HepG2 (cell line): ENCODE measurements around the gene FKBP1B. TPM values are rescaled to one million over a fixed set of nuclear protein-coding genes. Genes with fewer than 3 reads are reported as not detected.

Experiments
- ATAC-seq: fragments of 200-7000 bp; cut with Tn5 transposase; 3 replicates; pipeline ENCODE4 v1.9.1; 2020; ENCODE audit warnings: mild to moderate bottlenecking, moderate library complexity
- BruUV-seq: library from RNA; stranded (reverse); fragments of 400-500 nt; replicated peaks from 2 replicates; lab custom pipeline; 2021; lab: Mats Ljungman, UMichigan
- CTCF ChIA-PET: fragments of 300-600 bp; formaldehyde crosslinking; extraction: SDS; loops from one replicate; lab custom pipeline; 2021; ENCODE audit warnings: low total read pairs, inconsistent platforms, low intra/inter-chr PET ratio; lab: Yijun Ruan, JAX
- POLR2A ChIA-PET: fragments of 350-600 bp; sonication (Branson Sonifier 250); formaldehyde crosslinking; loops from one replicate; lab custom pipeline; 2020; ENCODE audit warnings: antibody characterized with exemption, inconsistent platforms; lab: Yijun Ruan, JAX
- DNase-seq: peaks from one replicate; pipeline ENCODE4 v3.0.0-alpha.2; 2015; ENCODE audit warnings: low spot score
- FAIRE-seq: peaks from 3 replicates; lab custom pipeline; 2011; peaks lifted over from hg19 to GRCh38; lab: Jason Lieb, UNC
- H2AFZ ChIP-seq: one replicate; pipeline ENCODE4 v1.6.1; 2011; ENCODE audit warnings: low read length, inconsistent platforms
- H3K27ac ChIP-seq: fragments of 300-600 bp; 3 replicates; pipeline ENCODE4 v1.8.0; 2011; ENCODE audit warnings: mixed run types, mild to moderate bottlenecking, mixed read lengths, low read length, inconsistent platforms; ENCODE audit not compliant: insufficient read depth; ENCODE audit errors: extremely low read length
- H3K27me3 ChIP-seq, 2 experiments: fragments of 200-600 bp in 1 of 2; 2 replicates in 1 of 2; 3 replicates in 1 of 2; pipeline versions ENCODE4 v1.6.0 to v1.8.0; 2011; ENCODE audit warnings: low read length in 2 of 2, mild to moderate bottlenecking in 2 of 2, moderate library complexity in 2 of 2, inconsistent platforms in 1 of 2; ENCODE audit not compliant: insufficient read depth in 2 of 2, control insufficient read depth in 1 of 2
- H3K36me3 ChIP-seq, 2 experiments: fragments of 200-600 bp in 1 of 2; replicated peaks in 1 of 2; 2 replicates in 1 of 2; 3 replicates in 1 of 2; pipeline versions ENCODE4 v1.5.1 to v1.8.0; 2011; ENCODE audit warnings: low read length in 2 of 2, inconsistent platforms in 1 of 2; ENCODE audit not compliant: insufficient read depth in 2 of 2, control insufficient read depth in 1 of 2
- H3K4me1 ChIP-seq: 2 replicates; pipeline ENCODE4 v1.5.1; 2012; ENCODE audit warnings: low read length, inconsistent platforms; ENCODE audit not compliant: insufficient read depth
- H3K4me2 ChIP-seq: 2 replicates; pipeline ENCODE4 v1.6.0; 2011; ENCODE audit warnings: low read depth, low read length, inconsistent platforms
- H3K4me3 ChIP-seq, 3 experiments: fragments of 200-600 bp in 1 of 3; sonication (generic), shearing (Covaris generic) in 1 of 3; replicated peaks in 1 of 3; 2 replicates each; pipeline ENCODE4 v1.5.1; 2011 to 2016; ENCODE audit warnings: low read length in 3 of 3, inconsistent platforms in 2 of 3, low read depth in 2 of 3, mild to moderate bottlenecking in 2 of 3, control low read depth in 1 of 3, mixed read lengths in 1 of 3; ENCODE audit not compliant: insufficient read depth in 1 of 3
- H3K79me2 ChIP-seq: one replicate; pipeline ENCODE4 v1.6.1; 2011; ENCODE audit warnings: low read length, inconsistent platforms; ENCODE audit not compliant: insufficient read depth
- H3K9ac ChIP-seq: 2 replicates; pipeline ENCODE4 v1.6.0; 2011; ENCODE audit warnings: mild to moderate bottlenecking, low read depth, low read length, inconsistent platforms; ENCODE audit not compliant: insufficient read depth
- H3K9me3 ChIP-seq: 2 replicates; pipeline ENCODE4 v1.5.1; 2012; ENCODE audit warnings: mild to moderate bottlenecking, low read length
- H4K20me1 ChIP-seq: 2 replicates; pipeline ENCODE4 v1.6.0; 2011; ENCODE audit warnings: inconsistent platforms, mild to moderate bottlenecking, low read length, moderate library complexity; ENCODE audit not compliant: insufficient read depth
- AGO2 ChIP-seq: fragments of 200-400 bp; formaldehyde crosslinking; optimal IDR thresholded peaks from 2 replicates; pipeline ENCODE3; 2017; ENCODE audit warnings: mild to moderate bottlenecking, low read depth, low read length, moderate library complexity
- ARID2 ChIP-seq: sonication (generic); formaldehyde crosslinking; IDR thresholded peaks from 2 replicates; pipeline ENCODE4 v1.8.1; 2022; ENCODE audit warnings: mild to moderate bottlenecking, missing genetic modification reagents, borderline replicate concordance
- ASH2L ChIP-seq: fragments of 300-600, 200-600 bp; sonication (generic); IDR thresholded peaks from 2 replicates; pipeline ENCODE4 v1.7.0; 2017; ENCODE audit warnings: low read depth, mild to moderate bottlenecking, moderate library complexity, mixed read lengths, low read length; ENCODE audit not compliant: insufficient read length
- BORCS8-MEF2B ChIP-seq: sonication (generic); formaldehyde crosslinking; IDR thresholded peaks from 2 replicates; pipeline ENCODE4 v1.8.0; 2022; ENCODE audit warnings: mild to moderate bottlenecking, missing genetic modification reagents
- MBD4 ChIP-seq: IDR thresholded peaks from 2 replicates; pipeline ENCODE4 v1.6.1; 2012; ENCODE audit warnings: low read length, inconsistent platforms, borderline replicate concordance
- MLXIP ChIP-seq: sonication (generic); formaldehyde crosslinking; IDR thresholded peaks from 2 replicates; pipeline ENCODE4 v1.9.0; 2021; ENCODE audit warnings: missing genetic modification reagents, borderline replicate concordance
- REL ChIP-seq: sonication (generic); formaldehyde crosslinking; conservative IDR thresholded peaks from 2 replicates; pipeline ENCODE4 v1.8.0; 2022; ENCODE audit warnings: mild to moderate bottlenecking, missing genetic modification reagents, moderate library complexity
- RORA ChIP-seq: sonication (generic); formaldehyde crosslinking; IDR thresholded peaks from 2 replicates; pipeline ENCODE4 v1.5.0; 2020; ENCODE audit warnings: mild to moderate bottlenecking, missing genetic modification reagents, moderate library complexity
- SUZ12 ChIP-seq: fragments of 150-350 bp; IDR thresholded peaks from 2 replicates; pipeline ENCODE4 v1.6.1; 2014; ENCODE audit warnings: low read depth, low read length
- XRCC5 ChIP-seq: fragments of 200-400 bp; formaldehyde crosslinking; optimal IDR thresholded peaks from 2 replicates; pipeline ENCODE3; 2017; ENCODE audit warnings: mild to moderate bottlenecking, low read length
- ZFP62 ChIP-seq: sonication (generic); formaldehyde crosslinking; IDR thresholded peaks from 2 replicates; pipeline ENCODE4 v1.4.0; 2020; ENCODE audit warnings: missing genetic modification reagents
- ZFY ChIP-seq: sonication (generic); formaldehyde crosslinking; IDR thresholded peaks from 2 replicates; pipeline ENCODE4 v1.4.0; 2020; ENCODE audit warnings: missing genetic modification reagents
- ZNF10 ChIP-seq: sonication (generic); formaldehyde crosslinking; IDR thresholded peaks from 2 replicates; pipeline ENCODE4 v1.4.0; 2020; ENCODE audit warnings: mild to moderate bottlenecking, low read depth, missing genetic modification reagents, borderline replicate concordance
- ZNF136 ChIP-seq: sonication (generic); formaldehyde crosslinking; IDR thresholded peaks from 2 replicates; pipeline ENCODE4 v1.8.1; 2022; ENCODE audit warnings: low read depth, mild to moderate bottlenecking, moderate library complexity, missing genetic modification reagents
- ZNF234 ChIP-seq: sonication (generic); formaldehyde crosslinking; conservative IDR thresholded peaks from 2 replicates; pipeline ENCODE4 v1.5.1; 2020; ENCODE audit warnings: mild to moderate bottlenecking, missing genetic modification reagents
- ZNF253 ChIP-seq: sonication (generic); formaldehyde crosslinking; IDR thresholded peaks from 2 replicates; pipeline ENCODE4 v1.8.0; 2022; ENCODE audit warnings: mild to moderate bottlenecking, missing genetic modification reagents, borderline replicate concordance
- ZNF446 ChIP-seq: sonication (generic); formaldehyde crosslinking; IDR thresholded peaks from 2 replicates; pipeline ENCODE4 v1.5.0; 2020; ENCODE audit warnings: mild to moderate bottlenecking, missing genetic modification reagents
- ZNF468 ChIP-seq: sonication (generic); formaldehyde crosslinking; IDR thresholded peaks from 2 replicates; pipeline ENCODE4 v1.8.0; 2022; ENCODE audit warnings: mild to moderate bottlenecking, moderate library complexity, missing genetic modification reagents
- ZNF709 ChIP-seq: sonication (generic); formaldehyde crosslinking; IDR thresholded peaks from 2 replicates; pipeline ENCODE4 v1.5.0; 2020; ENCODE audit warnings: mild to moderate bottlenecking, missing genetic modification reagents
- in situ Hi-C: cut with HindIII; loops from 2 replicates; pipeline ENCODE4 v1.10.0; 2017; ENCODE audit warnings: low pct_unique_long_range_greater_than_20kb; ENCODE audit not compliant: extremely low pct_ligation_motif_present
- intact Hi-C: fragments of 100-400 bp; cut with micrococcal nuclease; formaldehyde crosslinking; loops from one replicate; pipeline ENCODE4 v1.10.0; 2022; ENCODE audit not compliant: unreplicated experiment
- polyA plus RNA-seq, 8 experiments: library from polyadenylated mRNA; depleted of rRNA in 3 of 8; stranded (reverse) in 7 of 8; unstranded in 1 of 8; fragments of >200 nt; fragmentation: Illumina TruSeq in 4 of 8; extraction: Trizol in 4 of 8; gene quantifications; 2 replicates each; pipeline versions ENCODE4 v1.2.1 to v1.2.3, GENCODE V29; 2011 to 2016; ENCODE audit warnings: low read depth in 4 of 8, missing spikeins in 1 of 8, mixed read lengths in 1 of 8; ENCODE audit not compliant: insufficient read depth in 1 of 8
- total RNA-seq, 5 experiments: library from RNA; depleted of rRNA; stranded (reverse); fragments of >200 nt; fragmentation: Illumina TruSeq; extraction: Trizol; gene quantifications; 2 replicates each; pipeline ENCODE4 v1.2.3, GENCODE V29; 2016; ENCODE audit warnings: low read depth in 1 of 5

FKBP1B gene
- total and polyA plus RNA-seq, 2 of the 13 experiments (the other 11 are each of a cell fraction or from before 2014, with no cell fraction given), result 35.2 to 96.3 TPM

- FAIRE-seq, result no peak
- peaks cover 0 to 8% of the 10 kb centered on the region in 2 experiments; a peak in 1 of 5 replicates for H3K27me3 ChIP-seq
- no peaks in the 10 kb centered on the region for H3K79me2 ChIP-seq
- H2AFZ ChIP-seq, result no peak overlapping the region
- CTCF ChIA-PET, result no interaction called here
- POLR2A ChIA-PET, result interaction anchor here (4.3 kb wide), 1 partner anchor 23 kb away, joined by 22 read pairs; the partner anchor contains the start of gene TP53I3
- H4K20me1 ChIP-seq, result no peaks in the 10 kb centered on the region
- H3K27ac ChIP-seq, result no peak overlapping the region
- intact Hi-C loops, result no loop called here
- no peak overlapping the region for H3K9ac ChIP-seq
- peaks cover 31% of the 10 kb centered on the region for H3K4me1 ChIP-seq
- no peaks in the 10 kb centered on the region for H3K36me3 ChIP-seq
- H3K4me2 ChIP-seq, result no peak overlapping the region
- H3K4me3 ChIP-seq, result no peak overlapping the region
- no TSS peak for BruUV-seq
- in situ Hi-C loops, result no loop called here
- no peak for DNase-seq
- ATAC-seq, result no peak
- TF ChIP-seq ARID2 (CRISPR knock-in tag) (no peak), ZNF136 (CRISPR knock-in tag) (no peak), MBD4 (no peak), SUZ12 (no peak), ZNF709 (CRISPR knock-in tag) (no peak), ZFY (CRISPR knock-in tag) (no peak), ZNF10 (no peak), ZNF468 (CRISPR knock-in tag) (no peak), ZNF234 (CRISPR knock-in tag) (no peak), ZFP62 (CRISPR knock-in tag) (no peak), ASH2L (no peak), RORA (no peak), XRCC5 (no peak), REL (no peak), MLXIP (CRISPR knock-in tag) (no peak), ZNF253 (no peak), BORCS8-MEF2B (CRISPR knock-in tag) (no peak), AGO2 (no peak), ZNF446 (CRISPR knock-in tag) (no peak)
- peaks cover 9% of the 10 kb centered on the region; the same call in 1 of the 2 replicates for H3K9me3 ChIP-seq
Observed at GRCh38 chr2:24106786-24107185, 57.2 kb downstream of the FKBP1B start.
